GM12878 (cell line): ENCODE data around the gene ZNF335. TPM values are rescaled to one million over a fixed set of nuclear protein-coding genes. Genes with fewer than 3 reads are reported as not detected.

ENCODE experiments used
- EGR1 ChIP-seq, 2 experiments: IDR thresholded peaks; 1 replicate in 1 of 2; 2 replicates in 1 of 2; pipeline ENCODE4 v1.6.1; 2011 to 2012; ENCODE audit warnings: low read depth in 2 of 2, low read length in 2 of 2, borderline replicate concordance in 1 of 2, mild to moderate bottlenecking in 1 of 2, moderate library complexity in 1 of 2
- ETV6 ChIP-seq, 2 experiments: fragments of 450-650 bp in 1 of 2; IDR thresholded peaks in 1 of 2; conservative IDR thresholded peaks in 1 of 2; 2 replicates each; pipeline ENCODE4 v1.6.1; 2014; ENCODE audit warnings: antibody characterized with exemption in 1 of 2, borderline replicate concordance in 1 of 2, low read depth in 1 of 2, mild to moderate bottlenecking in 1 of 2, moderate library complexity in 1 of 2
- KDM1A ChIP-seq: fragments of 200-600 bp; sonication (generic); IDR thresholded peaks from 2 replicates; pipeline ENCODE4 v1.6.1; 2016; ENCODE audit warnings: borderline replicate concordance
- MTA3 ChIP-seq: IDR thresholded peaks from 2 replicates; pipeline ENCODE4 v1.6.1; 2012; ENCODE audit warnings: low read length, inconsistent platforms, borderline replicate concordance
- POLR2AphosphoS2 ChIP-seq: IDR thresholded peaks from 2 replicates; pipeline ENCODE4 v1.6.1; 2011; ENCODE audit warnings: low read depth, mild to moderate bottlenecking, low read length, improper control_type of control experiment, moderate library complexity
- RB1 ChIP-seq: fragments of 450-650 bp; formaldehyde crosslinking; IDR thresholded peaks from 2 replicates; pipeline ENCODE4 v1.6.1; 2017; ENCODE audit warnings: mild to moderate bottlenecking, borderline replicate concordance
- YBX1 ChIP-seq: fragments of 450-650 bp; IDR thresholded peaks from 2 replicates; pipeline ENCODE4 v1.6.1; 2016; ENCODE audit warnings: antibody characterized with exemption
- ZNF622 ChIP-seq: fragments of 450-650 bp; IDR thresholded peaks from 2 replicates; pipeline ENCODE4 v1.6.1; 2017; ENCODE audit warnings: mild to moderate bottlenecking, inconsistent platforms
- polyA plus RNA-seq, 11 experiments: library from polyadenylated mRNA; depleted of rRNA in 4 of 11; unstranded in 6 of 11; stranded (reverse) in 5 of 11; fragments of >200 nt; fragmentation: Nextera tagmentation in 4 of 11; fragmentation: Illumina TruSeq in 1 of 11; extraction: Ambion mirVana in 4 of 11; extraction: Trizol in 1 of 11; gene quantifications; 1 replicate in 1 of 11; 2 replicates in 10 of 11; pipeline versions ENCODE4 v1.2.1 to v1.2.3, GENCODE V29; 2011 to 2016; ENCODE audit warnings: inconsistent platforms in 2 of 11, missing spikeins in 2 of 11, low read depth in 1 of 11
- total RNA-seq, 4 experiments: library from RNA; depleted of rRNA in 3 of 4; stranded (reverse); fragments of >200 nt in 3 of 4; fragmentation: Illumina TruSeq in 1 of 4; extraction: Trizol in 1 of 4; gene quantifications; 2 replicates each; pipeline versions ENCODE4 v1.2.1 to v1.2.3, GENCODE V29; 2013 to 2021
- TF ChIP-seq, protein P1 (sequence below): fragments of 450-650 bp; formaldehyde crosslinking; IDR thresholded peaks from 2 replicates; pipeline ENCODE4 v1.4.0; 2020; ENCODE audit warnings: mild to moderate bottlenecking, moderate library complexity
- TF ChIP-seq, protein P2 (sequence below): IDR thresholded peaks from 2 replicates; pipeline ENCODE4 v1.6.1; 2011; ENCODE audit warnings: low read depth, low read length, improper control_type of control experiment, borderline replicate concordance
- TF ChIP-seq, protein P3 (sequence below): fragments of 450-650 bp; IDR thresholded peaks from 2 replicates; pipeline ENCODE4 v1.6.1; 2016; ENCODE audit warnings: mild to moderate bottlenecking, moderate library complexity, borderline replicate concordance
- TF ChIP-seq, protein P4 (sequence below): fragments of 450-650 bp; IDR thresholded peaks from 2 replicates; pipeline ENCODE4 v1.6.1; 2014; ENCODE audit warnings: mild to moderate bottlenecking
- TF ChIP-seq, protein P5 (sequence below), 3 experiments: IDR thresholded peaks in 2 of 3; conservative IDR thresholded peaks in 1 of 3; 2 replicates each; pipeline ENCODE4 v1.5.1; 2011; ENCODE audit warnings: low read depth in 3 of 3, low read length in 3 of 3, mild to moderate bottlenecking in 3 of 3, control low read depth in 2 of 3, moderate library complexity in 2 of 3, inconsistent platforms in 1 of 3, mixed read lengths in 1 of 3; ENCODE audit not compliant: control insufficient read depth in 2 of 3, insufficient read depth in 1 of 3; ENCODE audit errors: extremely low read depth in 1 of 3

Gene ZNF335
- total and polyA plus RNA-seq, 10 of the 15 experiments (the other 5 are each of a cell fraction or from before 2014, with no cell fraction given), result 0.74 to 30.1 (median 14.5) TPM

DNA sequence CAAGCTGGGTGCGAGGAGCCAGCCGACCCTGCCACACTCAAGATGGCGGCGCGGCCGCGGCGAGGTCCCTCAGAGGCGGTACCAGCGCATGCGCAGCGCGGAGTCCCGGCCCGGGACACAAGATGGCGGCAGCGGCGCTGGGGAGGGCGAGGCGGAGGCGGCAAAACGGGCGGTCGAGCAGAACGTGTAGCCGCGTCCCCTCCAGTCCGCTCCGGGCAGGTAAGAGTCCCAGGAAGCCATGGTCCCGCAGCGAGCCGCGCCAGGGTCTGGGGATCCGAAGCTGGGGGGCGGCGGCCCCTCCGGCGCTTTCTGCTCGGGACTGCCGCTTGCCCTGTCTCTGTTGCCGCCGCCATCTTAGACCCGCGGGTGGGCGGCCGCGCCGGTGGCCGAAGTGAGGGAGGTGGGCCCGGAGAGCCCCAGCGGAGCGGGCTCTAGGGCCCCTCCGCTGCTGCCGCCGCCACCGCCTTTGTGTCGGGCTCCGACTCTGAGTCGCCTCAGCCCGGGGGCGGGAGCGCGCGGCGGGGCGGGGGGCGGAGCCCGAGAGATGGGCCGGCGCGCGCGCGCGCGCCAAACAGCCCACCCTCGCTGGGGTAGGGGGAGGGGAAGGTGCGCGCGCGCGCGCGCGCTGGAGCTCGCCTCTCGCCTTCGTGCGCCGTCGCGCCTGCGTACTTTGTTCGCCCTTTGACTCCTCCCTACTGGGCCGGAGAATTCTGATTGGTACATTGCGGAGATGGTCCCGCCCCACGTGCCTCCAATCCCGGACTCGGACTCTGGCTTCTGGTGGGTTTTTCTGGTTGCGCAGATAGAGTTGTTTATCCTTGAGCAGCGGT lies 37.2 kb downstream of the ZNF335 start, which contains the start of gene PCIF1 (continued):
- TF ChIP-seq, protein P1, sequence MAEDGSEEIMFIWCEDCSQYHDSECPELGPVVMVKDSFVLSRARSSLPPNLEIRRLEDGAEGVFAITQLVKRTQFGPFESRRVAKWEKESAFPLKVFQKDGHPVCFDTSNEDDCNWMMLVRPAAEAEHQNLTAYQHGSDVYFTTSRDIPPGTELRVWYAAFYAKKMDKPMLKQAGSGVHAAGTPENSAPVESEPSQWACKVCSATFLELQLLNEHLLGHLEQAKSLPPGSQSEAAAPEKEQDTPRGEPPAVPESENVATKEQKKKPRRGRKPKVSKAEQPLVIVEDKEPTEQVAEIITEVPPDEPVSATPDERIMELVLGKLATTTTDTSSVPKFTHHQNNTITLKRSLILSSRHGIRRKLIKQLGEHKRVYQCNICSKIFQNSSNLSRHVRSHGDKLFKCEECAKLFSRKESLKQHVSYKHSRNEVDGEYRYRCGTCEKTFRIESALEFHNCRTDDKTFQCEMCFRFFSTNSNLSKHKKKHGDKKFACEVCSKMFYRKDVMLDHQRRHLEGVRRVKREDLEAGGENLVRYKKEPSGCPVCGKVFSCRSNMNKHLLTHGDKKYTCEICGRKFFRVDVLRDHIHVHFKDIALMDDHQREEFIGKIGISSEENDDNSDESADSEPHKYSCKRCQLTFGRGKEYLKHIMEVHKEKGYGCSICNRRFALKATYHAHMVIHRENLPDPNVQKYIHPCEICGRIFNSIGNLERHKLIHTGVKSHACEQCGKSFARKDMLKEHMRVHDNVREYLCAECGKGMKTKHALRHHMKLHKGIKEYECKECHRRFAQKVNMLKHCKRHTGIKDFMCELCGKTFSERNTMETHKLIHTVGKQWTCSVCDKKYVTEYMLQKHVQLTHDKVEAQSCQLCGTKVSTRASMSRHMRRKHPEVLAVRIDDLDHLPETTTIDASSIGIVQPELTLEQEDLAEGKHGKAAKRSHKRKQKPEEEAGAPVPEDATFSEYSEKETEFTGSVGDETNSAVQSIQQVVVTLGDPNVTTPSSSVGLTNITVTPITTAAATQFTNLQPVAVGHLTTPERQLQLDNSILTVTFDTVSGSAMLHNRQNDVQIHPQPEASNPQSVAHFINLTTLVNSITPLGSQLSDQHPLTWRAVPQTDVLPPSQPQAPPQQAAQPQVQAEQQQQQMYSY (CRISPR knock-in tag), result no peak
- no peak; the same call in 1 of the 2 replicates for TF ChIP-seq POLR2AphosphoS2
- TF ChIP-seq, protein P2, sequence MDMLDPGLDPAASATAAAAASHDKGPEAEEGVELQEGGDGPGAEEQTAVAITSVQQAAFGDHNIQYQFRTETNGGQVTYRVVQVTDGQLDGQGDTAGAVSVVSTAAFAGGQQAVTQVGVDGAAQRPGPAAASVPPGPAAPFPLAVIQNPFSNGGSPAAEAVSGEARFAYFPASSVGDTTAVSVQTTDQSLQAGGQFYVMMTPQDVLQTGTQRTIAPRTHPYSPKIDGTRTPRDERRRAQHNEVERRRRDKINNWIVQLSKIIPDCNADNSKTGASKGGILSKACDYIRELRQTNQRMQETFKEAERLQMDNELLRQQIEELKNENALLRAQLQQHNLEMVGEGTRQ, result peak; percentile 79
- TF ChIP-seq, protein P3, sequence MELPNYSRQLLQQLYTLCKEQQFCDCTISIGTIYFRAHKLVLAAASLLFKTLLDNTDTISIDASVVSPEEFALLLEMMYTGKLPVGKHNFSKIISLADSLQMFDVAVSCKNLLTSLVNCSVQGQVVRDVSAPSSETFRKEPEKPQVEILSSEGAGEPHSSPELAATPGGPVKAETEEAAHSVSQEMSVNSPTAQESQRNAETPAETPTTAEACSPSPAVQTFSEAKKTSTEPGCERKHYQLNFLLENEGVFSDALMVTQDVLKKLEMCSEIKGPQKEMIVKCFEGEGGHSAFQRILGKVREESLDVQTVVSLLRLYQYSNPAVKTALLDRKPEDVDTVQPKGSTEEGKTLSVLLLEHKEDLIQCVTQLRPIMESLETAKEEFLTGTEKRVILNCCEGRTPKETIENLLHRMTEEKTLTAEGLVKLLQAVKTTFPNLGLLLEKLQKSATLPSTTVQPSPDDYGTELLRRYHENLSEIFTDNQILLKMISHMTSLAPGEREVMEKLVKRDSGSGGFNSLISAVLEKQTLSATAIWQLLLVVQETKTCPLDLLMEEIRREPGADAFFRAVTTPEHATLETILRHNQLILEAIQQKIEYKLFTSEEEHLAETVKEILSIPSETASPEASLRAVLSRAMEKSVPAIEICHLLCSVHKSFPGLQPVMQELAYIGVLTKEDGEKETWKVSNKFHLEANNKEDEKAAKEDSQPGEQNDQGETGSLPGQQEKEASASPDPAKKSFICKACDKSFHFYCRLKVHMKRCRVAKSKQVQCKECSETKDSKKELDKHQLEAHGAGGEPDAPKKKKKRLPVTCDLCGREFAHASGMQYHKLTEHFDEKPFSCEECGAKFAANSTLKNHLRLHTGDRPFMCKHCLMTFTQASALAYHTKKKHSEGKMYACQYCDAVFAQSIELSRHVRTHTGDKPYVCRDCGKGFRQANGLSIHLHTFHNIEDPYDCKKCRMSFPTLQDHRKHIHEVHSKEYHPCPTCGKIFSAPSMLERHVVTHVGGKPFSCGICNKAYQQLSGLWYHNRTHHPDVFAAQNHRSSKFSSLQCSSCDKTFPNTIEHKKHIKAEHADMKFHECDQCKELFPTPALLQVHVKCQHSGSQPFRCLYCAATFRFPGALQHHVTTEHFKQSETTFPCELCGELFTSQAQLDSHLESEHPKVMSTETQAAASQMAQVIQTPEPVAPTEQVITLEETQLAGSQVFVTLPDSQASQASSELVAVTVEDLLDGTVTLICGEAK, result no peak; the same call in 1 of the 2 replicates
- TF ChIP-seq KDM1A, result no peak
- TF ChIP-seq ZNF622, result no peak
- TF ChIP-seq RB1, result peak; percentile 70
- TF ChIP-seq, protein P4, sequence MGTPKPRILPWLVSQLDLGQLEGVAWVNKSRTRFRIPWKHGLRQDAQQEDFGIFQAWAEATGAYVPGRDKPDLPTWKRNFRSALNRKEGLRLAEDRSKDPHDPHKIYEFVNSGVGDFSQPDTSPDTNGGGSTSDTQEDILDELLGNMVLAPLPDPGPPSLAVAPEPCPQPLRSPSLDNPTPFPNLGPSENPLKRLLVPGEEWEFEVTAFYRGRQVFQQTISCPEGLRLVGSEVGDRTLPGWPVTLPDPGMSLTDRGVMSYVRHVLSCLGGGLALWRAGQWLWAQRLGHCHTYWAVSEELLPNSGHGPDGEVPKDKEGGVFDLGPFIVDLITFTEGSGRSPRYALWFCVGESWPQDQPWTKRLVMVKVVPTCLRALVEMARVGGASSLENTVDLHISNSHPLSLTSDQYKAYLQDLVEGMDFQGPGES, result 0 out of 2 replicates have a peak, but pooled peaks have one; percentile 50
- TF ChIP-seq ETV6 (conservative IDR thresholded peaks at IDR 0.05 in 1 of 2, IDR thresholded peaks at IDR 0.05 in 1 of 2; ENCODE audit: borderline replicate concordance in 1 of 2, low read depth in 1 of 2), result no peak
- TF ChIP-seq, protein P5, sequence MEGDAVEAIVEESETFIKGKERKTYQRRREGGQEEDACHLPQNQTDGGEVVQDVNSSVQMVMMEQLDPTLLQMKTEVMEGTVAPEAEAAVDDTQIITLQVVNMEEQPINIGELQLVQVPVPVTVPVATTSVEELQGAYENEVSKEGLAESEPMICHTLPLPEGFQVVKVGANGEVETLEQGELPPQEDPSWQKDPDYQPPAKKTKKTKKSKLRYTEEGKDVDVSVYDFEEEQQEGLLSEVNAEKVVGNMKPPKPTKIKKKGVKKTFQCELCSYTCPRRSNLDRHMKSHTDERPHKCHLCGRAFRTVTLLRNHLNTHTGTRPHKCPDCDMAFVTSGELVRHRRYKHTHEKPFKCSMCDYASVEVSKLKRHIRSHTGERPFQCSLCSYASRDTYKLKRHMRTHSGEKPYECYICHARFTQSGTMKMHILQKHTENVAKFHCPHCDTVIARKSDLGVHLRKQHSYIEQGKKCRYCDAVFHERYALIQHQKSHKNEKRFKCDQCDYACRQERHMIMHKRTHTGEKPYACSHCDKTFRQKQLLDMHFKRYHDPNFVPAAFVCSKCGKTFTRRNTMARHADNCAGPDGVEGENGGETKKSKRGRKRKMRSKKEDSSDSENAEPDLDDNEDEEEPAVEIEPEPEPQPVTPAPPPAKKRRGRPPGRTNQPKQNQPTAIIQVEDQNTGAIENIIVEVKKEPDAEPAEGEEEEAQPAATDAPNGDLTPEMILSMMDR (IDR thresholded peaks at IDR 0.05 in 2 of 3, conservative IDR thresholded peaks at IDR 0.05 in 1 of 3; ENCODE audit: control insufficient read depth in 2 of 3, extremely low read depth in 1 of 3, insufficient read depth in 1 of 3, low read depth in 3 of 3, low read length in 3 of 3), result no peak
- TF ChIP-seq YBX1, result no peak
- no peak for TF ChIP-seq MTA3
- TF ChIP-seq EGR1 (IDR thresholded peaks at IDR 0.05; ENCODE audit: borderline replicate concordance in 1 of 2, low read depth in 2 of 2, low read length in 2 of 2), result peak in 1 of 2 experiments; percentile 80; a peak in 2 of 3 replicates
